Measurements from ENCODE around the gene BDNF. TPM values are rescaled to one million over a fixed set of nuclear protein-coding genes. Genes with fewer than 3 reads are reported as not detected.

The BDNF gene
- total RNA-seq, 1 experiment from 2014 or later, result 8.5 TPM

GRCh38 chr11:27681664-27682063, 18.6 kb downstream of the BDNF start:
- CTCF ChIA-PET, result no interaction called here

GRCh38 chr11:27679136-27680015, 20.9 kb downstream of the BDNF start:
- Mint-ChIP-seq H3K4me1 (ENCODE audit: low read depth, unreplicated experiment) (no peaks in the 10 kb centered on the region), H3K27ac (ENCODE audit: unreplicated experiment) (no peak overlapping the region), H3K27me3 (ENCODE audit: insufficient read depth, unreplicated experiment) (no peaks in the 10 kb centered on the region), H3K9me3 (ENCODE audit: unreplicated experiment) (no peaks in the 10 kb centered on the region), H3K36me3 (ENCODE audit: insufficient read depth, unreplicated experiment) (no peaks in the 10 kb centered on the region), H3K4me3 (ENCODE audit: unreplicated experiment) (no peak overlapping the region)
- Histone ChIP-seq H3K4me1 (no peaks in the 10 kb centered on the region), H3K36me3 (ENCODE audit: control insufficient read depth, insufficient read depth, low read length) (no peaks in the 10 kb centered on the region), H3K27me3 (replicated peaks; ENCODE audit: control insufficient read depth, insufficient read depth, low read length) (no peaks in the 10 kb centered on the region), H3K4me3 (ENCODE audit: low read depth, low read length) (no peak overlapping the region), H3K9me3 (no peaks in the 10 kb centered on the region)
- BruUV-seq (replicated peaks), result no TSS peak
- intact Hi-C loops (cut with micrococcal nuclease; ENCODE audit: unreplicated experiment), result no loop called here
- POLR2A ChIA-PET, result no interaction called here
- no peak for DNase-seq
- CTCF ChIA-PET, result no interaction called here
- TF ChIP-seq CTCF (IDR thresholded peaks at IDR 0.05; ENCODE audit: insufficient read depth in 1 of 2, low read depth in 1 of 2, low read length in 1 of 2, severe bottlenecking in 1 of 2, unreplicated experiment in 1 of 2), result no peak

More at GRCh38 chr11:27681664-27682063, 18.6 kb downstream of the BDNF start:
- Mint-ChIP-seq H3K4me1 (ENCODE audit: low read depth, unreplicated experiment) (no peaks in the 10 kb centered on the region), H3K36me3 (ENCODE audit: insufficient read depth, unreplicated experiment) (peaks cover 2% of the 10 kb centered on the region), H3K9me3 (ENCODE audit: unreplicated experiment) (peaks cover 14% of the 10 kb centered on the region), H3K4me3 (ENCODE audit: unreplicated experiment) (no peak overlapping the region), H3K27ac (ENCODE audit: unreplicated experiment) (no peak overlapping the region), H3K27me3 (ENCODE audit: insufficient read depth, unreplicated experiment) (no peaks in the 10 kb centered on the region)
- Histone ChIP-seq H3K27me3 (replicated peaks; ENCODE audit: control insufficient read depth, insufficient read depth, low read length) (no peaks in the 10 kb centered on the region), H3K4me3 (ENCODE audit: low read depth, low read length) (no peak overlapping the region), H3K36me3 (ENCODE audit: control insufficient read depth, insufficient read depth, low read length) (no peaks in the 10 kb centered on the region), H3K9me3 (no peaks in the 10 kb centered on the region), H3K4me1 (no peaks in the 10 kb centered on the region)
- no peak for TF ChIP-seq CTCF (IDR thresholded peaks at IDR 0.05; ENCODE audit: insufficient read depth in 1 of 2, low read depth in 1 of 2, low read length in 1 of 2, severe bottlenecking in 1 of 2, unreplicated experiment in 1 of 2)
- no peak for DNase-seq
- no TSS peak for BruUV-seq (replicated peaks)
- intact Hi-C loops (cut with micrococcal nuclease; ENCODE audit: unreplicated experiment), result no loop called here
- POLR2A ChIA-PET, result no interaction called here

DNA sequence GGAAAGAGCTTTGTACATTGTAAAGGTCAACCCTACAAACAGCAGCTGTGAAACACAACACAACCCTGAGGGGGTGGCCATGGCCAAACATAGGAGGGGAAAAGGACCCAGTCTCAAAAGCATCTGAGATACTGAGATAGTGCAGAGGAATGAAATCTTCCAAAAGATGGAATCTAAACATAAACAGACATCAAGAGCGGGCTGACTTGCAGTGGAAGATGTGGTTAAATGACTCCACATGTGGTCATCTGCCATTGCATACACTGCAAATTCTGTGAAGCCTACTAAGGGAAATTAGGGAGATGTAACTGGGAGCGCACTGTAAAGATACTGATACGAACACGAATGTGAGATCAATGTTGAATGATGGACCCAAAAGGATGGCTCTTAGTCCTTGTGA, 22.0 kb downstream of the BDNF start:
- no TSS peak for BruUV-seq (replicated peaks)
- Histone ChIP-seq H3K4me3 (ENCODE audit: low read depth, low read length) (no peak overlapping the region), H3K9me3 (no peaks in the 10 kb centered on the region), H3K27me3 (replicated peaks; ENCODE audit: control insufficient read depth, insufficient read depth, low read length) (no peaks in the 10 kb centered on the region), H3K4me1 (no peaks in the 10 kb centered on the region), H3K36me3 (ENCODE audit: control insufficient read depth, insufficient read depth, low read length) (no peaks in the 10 kb centered on the region)
- no peak for DNase-seq
- Mint-ChIP-seq H3K9me3 (ENCODE audit: unreplicated experiment) (no peaks in the 10 kb centered on the region), H3K27me3 (ENCODE audit: insufficient read depth, unreplicated experiment) (no peaks in the 10 kb centered on the region), H3K36me3 (ENCODE audit: insufficient read depth, unreplicated experiment) (no peaks in the 10 kb centered on the region), H3K4me1 (ENCODE audit: low read depth, unreplicated experiment) (no peaks in the 10 kb centered on the region), H3K27ac (ENCODE audit: unreplicated experiment) (no peak overlapping the region), H3K4me3 (ENCODE audit: unreplicated experiment) (no peak overlapping the region)
- ChIA-PET POLR2A (no interaction called here), CTCF (no interaction called here)
- TF ChIP-seq CTCF (IDR thresholded peaks at IDR 0.05; ENCODE audit: insufficient read depth in 1 of 2, low read depth in 1 of 2, low read length in 1 of 2, severe bottlenecking in 1 of 2, unreplicated experiment in 1 of 2), result no peak
- intact Hi-C loops (cut with micrococcal nuclease; ENCODE audit: unreplicated experiment), result no loop called here
